ENCODE results near the gene ITGAL.
"Not testable (repeated sequence)": the region's sequence is repeated elsewhere in the genome, so short reads cannot be mapped to it uniquely, and the experiment has no call there.

ITGAL gene

GRCh38 chr16:30470170-30470512 is 2.4 kb upstream of the ITGAL start:
- H3K36me3 Mint-ChIP-seq (ENCODE audit: low read depth): peaks cover 10% of the 10 kb centered on the region
- peaks cover 56% of the 10 kb centered on the region for H3K4me1 Mint-ChIP-seq (ENCODE audit: low read depth)
- no peaks in the 10 kb centered on the region for H3K9me3 Mint-ChIP-seq
- no peak overlapping the region for H3K4me3 Mint-ChIP-seq
- intact Hi-C loops (cut with micrococcal nuclease): no loop called here
- H3K27me3 Mint-ChIP-seq: no peaks in the 10 kb centered on the region
- peak overlapping the region; percentile 60 for H3K27ac Mint-ChIP-seq

- H3K4me3 Mint-ChIP-seq: no peak overlapping the region
- H3K4me1 Mint-ChIP-seq (ENCODE audit: low read depth): peaks cover 58% of the 10 kb centered on the region
- H3K9me3 Mint-ChIP-seq: no peaks in the 10 kb centered on the region
- no peaks in the 10 kb centered on the region for H3K27me3 Mint-ChIP-seq
- intact Hi-C loops (cut with micrococcal nuclease): no loop called here
- H3K36me3 Mint-ChIP-seq (ENCODE audit: low read depth): peaks cover 14% of the 10 kb centered on the region
- no peak overlapping the region for H3K27ac Mint-ChIP-seq
Measured at GRCh38 chr16:30470632-30470995, 1.9 kb upstream of the ITGAL start.

- Mint-ChIP-seq H3K27me3 (no peaks in the 10 kb centered on the region), H3K4me1 (ENCODE audit: low read depth) (peaks cover 76% of the 10 kb centered on the region), H3K27ac (peak overlapping the region; percentile 84), H3K36me3 (ENCODE audit: low read depth) (peaks cover 34% of the 10 kb centered on the region), H3K4me3 (peak overlapping the region; percentile 67), H3K9me3 (no peaks in the 10 kb centered on the region)
- intact Hi-C loops (cut with micrococcal nuclease): loop anchor here (2.0 kb wide), 1 partner anchor 15 kb away; no protein-coding TSS in a partner anchor
Measured at GRCh38 chr16:30473231-30474073, 910 bp downstream of the ITGAL start.

- no peaks in the 10 kb centered on the region for H3K9me3 Mint-ChIP-seq
Measured at GRCh38 chr16:30474074-30474452, 1.5 kb downstream of the ITGAL start.

GRCh38 chr16:30474684-30475083 is 2.1 kb downstream of the ITGAL start:
- Mint-ChIP-seq H3K4me3 (no peak overlapping the region), H3K27me3 (no peaks in the 10 kb centered on the region), H3K36me3 (ENCODE audit: low read depth) (peaks cover 34% of the 10 kb centered on the region), H3K9me3 (no peaks in the 10 kb centered on the region), H3K27ac (peak overlapping the region; percentile 84), H3K4me1 (ENCODE audit: low read depth) (peaks cover 80% of the 10 kb centered on the region)
- intact Hi-C loops (cut with micrococcal nuclease): no loop called here

More at GRCh38 chr16:30474074-30474452, 1.5 kb downstream of the ITGAL start:
- peak overlapping the region; percentile 84 for H3K27ac Mint-ChIP-seq
- no peaks in the 10 kb centered on the region for H3K27me3 Mint-ChIP-seq
- H3K4me1 Mint-ChIP-seq (ENCODE audit: low read depth): peaks cover 82% of the 10 kb centered on the region
- intact Hi-C loops (cut with micrococcal nuclease): no loop called here
- peaks cover 34% of the 10 kb centered on the region for H3K36me3 Mint-ChIP-seq (ENCODE audit: low read depth)
- H3K4me3 Mint-ChIP-seq: peak overlapping the region; percentile 67

GRCh38 chr16:30476991-30477390 is 4.4 kb downstream of the ITGAL start:
- peak overlapping the region; percentile 78 for H3K27ac Mint-ChIP-seq
- peaks cover 56% of the 10 kb centered on the region for H3K36me3 Mint-ChIP-seq (ENCODE audit: low read depth)
- intact Hi-C loops (cut with micrococcal nuclease): no loop called here
- H3K4me3 Mint-ChIP-seq: no peak overlapping the region
- H3K9me3 Mint-ChIP-seq: no peaks in the 10 kb centered on the region
- H3K27me3 Mint-ChIP-seq: no peaks in the 10 kb centered on the region
- H3K4me1 Mint-ChIP-seq (ENCODE audit: low read depth): peaks cover 86% of the 10 kb centered on the region

GRCh38 chr16:30477773-30478172 is 5.2 kb downstream of the ITGAL start:
- H3K36me3 Mint-ChIP-seq (ENCODE audit: low read depth): peaks cover 58% of the 10 kb centered on the region
- H3K27me3 Mint-ChIP-seq; H3K4me3 Mint-ChIP-seq; H3K9me3 Mint-ChIP-seq; intact Hi-C loops (cut with micrococcal nuclease): not testable (repeated sequence)
- peak overlapping the region; percentile 78 for H3K27ac Mint-ChIP-seq
- peaks cover 85% of the 10 kb centered on the region for H3K4me1 Mint-ChIP-seq (ENCODE audit: low read depth)

- Mint-ChIP-seq H3K36me3 (ENCODE audit: low read depth) (peaks cover 70% of the 10 kb centered on the region), H3K4me3 (no peak overlapping the region), H3K27ac (peak overlapping the region; percentile 78), H3K4me1 (ENCODE audit: low read depth) (peaks cover 73% of the 10 kb centered on the region), H3K9me3 (no peaks in the 10 kb centered on the region), H3K27me3 (no peaks in the 10 kb centered on the region)
- intact Hi-C loops (cut with micrococcal nuclease): no loop called here
Measured at GRCh38 chr16:30478766-30479478, 6.4 kb downstream of the ITGAL start.

- Mint-ChIP-seq H3K36me3 (ENCODE audit: low read depth) (peaks cover 80% of the 10 kb centered on the region), H3K27ac (no peak overlapping the region), H3K9me3 (no peaks in the 10 kb centered on the region), H3K4me1 (ENCODE audit: low read depth) (peaks cover 60% of the 10 kb centered on the region), H3K4me3 (no peak overlapping the region), H3K27me3 (no peaks in the 10 kb centered on the region)
- intact Hi-C loops (cut with micrococcal nuclease): loop anchor here (5.0 kb wide), 1 partner anchor 34 kb away; the partner anchor contains the start of gene SEPHS2
Measured at GRCh38 chr16:30481381-30481780, 8.8 kb downstream of the ITGAL start.

GRCh38 chr16:30482366-30482765 is 9.8 kb downstream of the ITGAL start:
- H3K27ac Mint-ChIP-seq: peak overlapping the region; percentile 26
- intact Hi-C loops (cut with micrococcal nuclease): loop anchor here (5.0 kb wide), 1 partner anchor 35 kb away; the partner anchor contains the start of gene SEPHS2
- H3K4me3 Mint-ChIP-seq: no peak overlapping the region
- peaks cover 80% of the 10 kb centered on the region for H3K36me3 Mint-ChIP-seq (ENCODE audit: low read depth)
- no peaks in the 10 kb centered on the region for H3K27me3 Mint-ChIP-seq
- peaks cover 54% of the 10 kb centered on the region for H3K4me1 Mint-ChIP-seq (ENCODE audit: low read depth)
- no peaks in the 10 kb centered on the region for H3K9me3 Mint-ChIP-seq

GRCh38 chr16:30484887-30485286 is 12.3 kb downstream of the ITGAL start:
- H3K27ac Mint-ChIP-seq: peak overlapping the region; percentile 40
- intact Hi-C loops (cut with micrococcal nuclease): loop anchor here (5.0 kb wide), 1 partner anchor 38 kb away; the partner anchor contains the start of gene SEPHS2

GRCh38 chr16:30485818-30486436 is 13.4 kb downstream of the ITGAL start:
- Mint-ChIP-seq H3K36me3 (ENCODE audit: low read depth) (peaks cover 97% of the 10 kb centered on the region), H3K4me3 (no peak overlapping the region), H3K27ac (no peak overlapping the region), H3K9me3 (no peaks in the 10 kb centered on the region), H3K4me1 (ENCODE audit: low read depth) (peaks cover 47% of the 10 kb centered on the region), H3K27me3 (no peaks in the 10 kb centered on the region)
- intact Hi-C loops (cut with micrococcal nuclease): no loop called here

More at GRCh38 chr16:30484887-30485286, 12.3 kb downstream of the ITGAL start:
- Mint-ChIP-seq H3K9me3 (no peaks in the 10 kb centered on the region), H3K36me3 (ENCODE audit: low read depth) (peaks cover 98% of the 10 kb centered on the region), H3K4me1 (ENCODE audit: low read depth) (peaks cover 51% of the 10 kb centered on the region), H3K4me3 (no peak overlapping the region), H3K27me3 (no peaks in the 10 kb centered on the region)

GRCh38 chr16:30488764-30489605 is 16.4 kb downstream of the ITGAL start:
- no peaks in the 10 kb centered on the region for H3K27me3 Mint-ChIP-seq
- intact Hi-C loops (cut with micrococcal nuclease): no loop called here
- H3K4me1 Mint-ChIP-seq (ENCODE audit: low read depth): peaks cover 42% of the 10 kb centered on the region
- peak overlapping the region; percentile 77 for H3K27ac Mint-ChIP-seq
- no peaks in the 10 kb centered on the region for H3K9me3 Mint-ChIP-seq
- H3K36me3 Mint-ChIP-seq (ENCODE audit: low read depth): peaks cover 98% of the 10 kb centered on the region
- H3K4me3 Mint-ChIP-seq: peak overlapping the region; percentile 23
